C4-2B (cell line): ENCODE data around the gene INPP5F.

Source experiments
- CTCF ChIP-seq: fragments of 450-650 bp; conservative IDR thresholded peaks from 2 replicates; pipeline ENCODE4 v1.5.1; 2017; ENCODE audit warnings: mild to moderate bottlenecking
- ZFX ChIP-seq: fragments of 450-650 bp; IDR thresholded peaks from 2 replicates; pipeline ENCODE4 v1.6.1; 2017

GRCh38 chr10:119687192-119688032 is 38.4 kb upstream of the INPP5F start:
- no peak for TF ChIP-seq CTCF
- TF ChIP-seq ZFX, result no peak
